22Rv1 (cell line): ENCODE results near the gene HIVEP3.

ENCODE experiments used
- H3K27ac ChIP-seq: fragments of 450-650 bp; 2 replicates; pipeline ENCODE4 v1.5.1; 2017
- ZFX ChIP-seq: fragments of 450-650 bp; IDR thresholded peaks from 2 replicates; pipeline ENCODE4 v1.6.1; 2017; ENCODE audit warnings: antibody characterized with exemption, borderline replicate concordance
- TF ChIP-seq, protein P1 (sequence below): fragments of 450-650 bp; IDR thresholded peaks from 2 replicates; pipeline ENCODE4 v1.5.1; 2017; ENCODE audit warnings: mild to moderate bottlenecking

The HIVEP3 gene

DNA sequence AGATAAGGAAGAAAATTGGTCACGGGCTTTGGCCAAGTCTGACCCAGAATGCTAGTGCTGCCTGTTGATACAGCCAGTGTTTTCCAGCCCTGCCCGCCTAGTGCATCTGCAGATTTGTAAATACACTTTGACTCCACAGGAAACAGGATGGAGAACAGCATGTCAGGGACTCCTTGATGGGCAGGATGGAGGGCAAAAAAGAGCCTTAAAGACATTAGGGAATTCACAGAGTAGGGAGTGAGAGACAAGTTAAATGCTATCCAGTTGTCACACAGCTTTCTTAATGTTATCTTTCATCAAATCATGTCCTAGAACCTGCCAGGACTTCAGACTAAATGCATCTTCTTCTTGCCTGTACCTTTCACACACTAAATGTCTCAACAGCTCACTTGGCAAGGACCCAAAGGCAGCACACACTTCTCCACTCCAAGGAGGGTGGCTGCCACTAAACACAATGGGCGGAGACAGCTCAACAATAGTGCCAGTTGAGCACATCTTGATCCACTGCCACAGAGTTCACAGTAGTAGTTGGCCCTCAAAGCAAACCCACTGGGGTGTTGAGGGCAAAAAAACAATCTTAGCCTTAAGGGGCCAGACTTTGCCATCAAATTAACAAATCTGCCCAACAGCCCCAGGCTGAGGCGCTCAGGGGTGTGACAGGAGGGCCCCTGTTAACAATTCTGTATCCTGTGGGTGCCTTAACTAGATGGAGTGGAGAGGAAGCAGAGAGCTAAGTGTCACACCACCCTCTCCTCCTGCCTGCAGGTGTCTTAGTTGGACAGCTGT is 2.7 kb downstream of the HIVEP3 start:
- H3K27ac ChIP-seq: peak overlapping the region; percentile 53

GRCh38 chr1:41914516-41914915 is 4.2 kb downstream of the HIVEP3 start:
- H3K27ac ChIP-seq: peak overlapping the region; percentile 53
- TF ChIP-seq, protein P1, sequence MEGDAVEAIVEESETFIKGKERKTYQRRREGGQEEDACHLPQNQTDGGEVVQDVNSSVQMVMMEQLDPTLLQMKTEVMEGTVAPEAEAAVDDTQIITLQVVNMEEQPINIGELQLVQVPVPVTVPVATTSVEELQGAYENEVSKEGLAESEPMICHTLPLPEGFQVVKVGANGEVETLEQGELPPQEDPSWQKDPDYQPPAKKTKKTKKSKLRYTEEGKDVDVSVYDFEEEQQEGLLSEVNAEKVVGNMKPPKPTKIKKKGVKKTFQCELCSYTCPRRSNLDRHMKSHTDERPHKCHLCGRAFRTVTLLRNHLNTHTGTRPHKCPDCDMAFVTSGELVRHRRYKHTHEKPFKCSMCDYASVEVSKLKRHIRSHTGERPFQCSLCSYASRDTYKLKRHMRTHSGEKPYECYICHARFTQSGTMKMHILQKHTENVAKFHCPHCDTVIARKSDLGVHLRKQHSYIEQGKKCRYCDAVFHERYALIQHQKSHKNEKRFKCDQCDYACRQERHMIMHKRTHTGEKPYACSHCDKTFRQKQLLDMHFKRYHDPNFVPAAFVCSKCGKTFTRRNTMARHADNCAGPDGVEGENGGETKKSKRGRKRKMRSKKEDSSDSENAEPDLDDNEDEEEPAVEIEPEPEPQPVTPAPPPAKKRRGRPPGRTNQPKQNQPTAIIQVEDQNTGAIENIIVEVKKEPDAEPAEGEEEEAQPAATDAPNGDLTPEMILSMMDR: no peak
- no peak for TF ChIP-seq ZFX

More for the DNA sequence above, 2.7 kb downstream of the HIVEP3 start:
- TF ChIP-seq ZFX: no peak
- TF ChIP-seq, protein P1: no peak

DNA sequence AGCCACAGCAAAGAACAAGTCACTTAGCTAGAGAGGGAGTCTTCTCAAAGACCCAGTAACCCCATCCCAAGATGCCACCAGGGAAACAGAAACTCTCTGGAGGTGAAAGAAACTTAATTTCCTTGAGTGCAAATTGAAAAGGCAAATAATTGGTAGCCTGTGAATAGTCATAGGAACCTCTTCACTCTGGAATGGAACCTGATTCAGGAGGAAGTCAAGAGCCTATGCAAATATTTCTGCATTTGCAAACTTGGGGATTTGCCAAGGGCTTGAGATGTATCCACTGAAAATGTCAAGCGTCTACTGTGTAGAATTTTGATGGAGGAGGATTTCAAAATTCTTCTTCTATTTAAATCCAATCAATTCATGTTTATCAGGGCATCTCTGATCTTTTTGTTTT is 5.7 kb downstream of the HIVEP3 start:
- TF ChIP-seq, protein P1: no peak
- no peak for TF ChIP-seq ZFX
- no peak overlapping the region for H3K27ac ChIP-seq

GRCh38 chr1:41908288-41908895 is 10.3 kb downstream of the HIVEP3 start:
- TF ChIP-seq, protein P1: no peak
- no peak for TF ChIP-seq ZFX
- H3K27ac ChIP-seq: no peak overlapping the region

- TF ChIP-seq, protein P1: no peak
- no peak for TF ChIP-seq ZFX
- no peak overlapping the region for H3K27ac ChIP-seq
These were observed 11.3 kb downstream of the HIVEP3 start for GRCh38 chr1:41907446-41907845.

DNA sequence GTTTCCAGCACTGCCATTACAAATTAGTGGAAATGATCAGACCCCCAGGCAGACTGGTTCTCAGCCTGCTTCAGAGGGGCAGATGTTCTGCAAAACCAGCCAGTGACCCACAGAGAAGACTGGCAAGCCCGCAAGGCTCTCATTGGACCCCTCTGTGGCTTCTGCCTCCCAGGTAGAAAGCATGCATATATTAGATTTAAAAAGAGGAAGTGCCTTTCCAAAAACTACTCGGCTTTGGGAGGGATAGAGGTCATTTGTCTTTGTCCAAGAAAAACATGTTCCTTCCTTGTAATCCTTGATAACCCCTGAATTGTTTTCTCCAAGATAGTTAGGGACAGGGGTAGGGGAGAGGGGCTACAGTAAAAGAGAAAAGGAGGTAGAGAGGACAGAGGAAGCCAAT is 11.8 kb downstream of the HIVEP3 start:
- no peak overlapping the region for H3K27ac ChIP-seq
- TF ChIP-seq, protein P1: no peak
- TF ChIP-seq ZFX: no peak

- H3K27ac ChIP-seq: no peak overlapping the region
- no peak for TF ChIP-seq ZFX
- TF ChIP-seq, protein P1: no peak
These were observed 13.5 kb downstream of the HIVEP3 start for GRCh38 chr1:41905093-41905675.
